ENCODE measurements around the gene LAMA2. TPM values are rescaled to one million over a fixed set of nuclear protein-coding genes. Genes with fewer than 3 reads are reported as not detected.

Gene LAMA2
- polyA plus RNA-seq, 3 donors, result not detected

DNA sequence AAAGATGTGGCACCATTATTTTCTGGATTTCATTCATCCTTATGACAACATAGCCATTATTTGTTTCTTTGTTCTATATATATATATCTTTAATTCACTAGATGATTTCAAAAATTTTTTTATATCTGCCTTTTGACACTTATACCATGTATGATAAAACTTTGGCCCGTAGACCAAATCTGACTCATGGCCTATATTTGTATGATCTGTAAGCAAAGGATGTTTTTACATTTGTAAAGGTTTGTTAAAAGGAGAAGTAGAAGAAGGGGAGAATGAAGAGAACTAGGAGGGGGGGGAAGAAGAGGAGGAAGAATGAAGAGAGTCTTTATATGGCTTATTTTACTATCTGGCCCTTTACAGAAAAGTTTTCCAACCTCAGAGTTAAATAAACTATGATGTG is 279.7 kb downstream of the LAMA2 start:
- intact Hi-C loops (cut with micrococcal nuclease), result no loop called here
- Histone ChIP-seq H3K27me3 (ENCODE audit: control insufficient read depth in 2 of 2, insufficient read depth in 2 of 2, low read length in 2 of 2) (no peaks in the 10 kb centered on the region), H3K79me2 (ENCODE audit: insufficient read depth, low read length) (no peaks in the 10 kb centered on the region), H3K4me1 (ENCODE audit: control insufficient read depth in 1 of 2, insufficient read depth in 2 of 2, low read length in 2 of 2) (no peaks in the 10 kb centered on the region), H2AFZ (ENCODE audit: insufficient read depth, low read depth, low read length, poor library complexity, severe bottlenecking) (no peak overlapping the region), H3K9me3 (replicated peaks in 1 of 2; ENCODE audit: control insufficient read depth in 1 of 2, insufficient read depth in 1 of 2, low read length in 2 of 2) (peaks cover 0 to 4% of the 10 kb centered on the region in 2 donors), H3K9ac (ENCODE audit: insufficient read depth, low read length, poor library complexity, severe bottlenecking) (no peak overlapping the region), H3K36me3 (replicated peaks in 1 of 2; ENCODE audit: control insufficient read depth in 1 of 2, insufficient read depth in 2 of 2, low read length in 2 of 2) (no peaks in the 10 kb centered on the region), H3K4me3 (replicated peaks in 1 of 3; ENCODE audit: low read depth in 2 of 3, low read length in 3 of 3) (no peak overlapping the region), H3K27ac (ENCODE audit: low read depth in 1 of 2, low read length in 2 of 2) (no peak overlapping the region), H4K20me1 (ENCODE audit: insufficient read depth, low read length) (no peaks in the 10 kb centered on the region), H3K4me2 (replicated peaks; ENCODE audit: extremely low read depth, low read length, poor library complexity, severe bottlenecking) (no peak overlapping the region)
- Mint-ChIP-seq H3K4me3 (no peak overlapping the region), H3K27me3 (ENCODE audit: low read depth in 3 of 3) (no peaks in the 10 kb centered on the region), H3K4me1 (no peaks in the 10 kb centered on the region), H3K27ac (no peak overlapping the region), H3K36me3 (no peaks in the 10 kb centered on the region), H3K9me3 (peaks cover 0 to 4% (median 1%) of the 10 kb centered on the region in 7 donors)
- TF ChIP-seq CTCF (IDR thresholded peaks at IDR 0.05), result no peak
- no CpG with 5 or more reads among the region's 1 CpG for WGBS (ENCODE audit: insufficient coverage)
- DNase-seq, result no peak

- Mint-ChIP-seq H3K4me3 (no peak overlapping the region), H3K9me3 (peaks cover 0 to 4% (median 1%) of the 10 kb centered on the region in 7 donors), H3K36me3 (no peaks in the 10 kb centered on the region), H3K27ac (no peak overlapping the region), H3K27me3 (ENCODE audit: low read depth in 3 of 3) (no peaks in the 10 kb centered on the region), H3K4me1 (no peaks in the 10 kb centered on the region)
- Histone ChIP-seq H2AFZ (ENCODE audit: insufficient read depth, low read depth, low read length, poor library complexity, severe bottlenecking) (no peak overlapping the region), H3K79me2 (ENCODE audit: insufficient read depth, low read length) (no peaks in the 10 kb centered on the region), H3K9ac (ENCODE audit: insufficient read depth, low read length, poor library complexity, severe bottlenecking) (no peak overlapping the region), H4K20me1 (ENCODE audit: insufficient read depth, low read length) (no peaks in the 10 kb centered on the region), H3K36me3 (replicated peaks in 1 of 2; ENCODE audit: control insufficient read depth in 1 of 2, insufficient read depth in 2 of 2, low read length in 2 of 2) (no peaks in the 10 kb centered on the region), H3K27ac (ENCODE audit: low read depth in 1 of 2, low read length in 2 of 2) (no peak overlapping the region), H3K4me3 (replicated peaks in 1 of 3; ENCODE audit: low read depth in 2 of 3, low read length in 3 of 3) (no peak overlapping the region), H3K4me2 (replicated peaks; ENCODE audit: extremely low read depth, low read length, poor library complexity, severe bottlenecking) (no peak overlapping the region), H3K4me1 (ENCODE audit: control insufficient read depth in 1 of 2, insufficient read depth in 2 of 2, low read length in 2 of 2) (no peaks in the 10 kb centered on the region), H3K9me3 (replicated peaks in 1 of 2; ENCODE audit: control insufficient read depth in 1 of 2, insufficient read depth in 1 of 2, low read length in 2 of 2) (peaks cover 0 to 4% of the 10 kb centered on the region in 2 donors), H3K27me3 (ENCODE audit: control insufficient read depth in 2 of 2, insufficient read depth in 2 of 2, low read length in 2 of 2) (no peaks in the 10 kb centered on the region)
- no peak for DNase-seq
- 100% methylated on average over 1 of the region's 2 CpGs for WGBS (ENCODE audit: insufficient coverage)
- intact Hi-C loops (cut with micrococcal nuclease), result no loop called here
- no peak for TF ChIP-seq CTCF (IDR thresholded peaks at IDR 0.05)
Observed at GRCh38 chr6:129163551-129163950, 280.6 kb downstream of the LAMA2 start.
